DOHH2 (cell line): ENCODE data around the gene CRACR2A.
A peak's percentile ranks its signal among the peaks of the same experiment; 100 is the strongest.

Source experiments
- H3F3A ChIP-seq: fragments of 200-600 bp; sonication (generic), shearing (Covaris generic); 2 replicates; pipeline ENCODE4 v1.6.0; 2016; ENCODE audit warnings: antibody characterized with exemption, mild to moderate bottlenecking; ENCODE audit not compliant: control insufficient read depth, insufficient read depth
- H3K27ac ChIP-seq: fragments of 200-600 bp; sonication (generic); 2 replicates; pipeline ENCODE4 v1.5.1; 2014; ENCODE audit warnings: low read depth, mild to moderate bottlenecking, low read length, moderate library complexity
- H3K27me3 ChIP-seq: fragments of 200-600 bp; sonication (generic); 2 replicates; pipeline ENCODE4 v1.6.1; 2014; ENCODE audit warnings: mild to moderate bottlenecking, low read length, mixed read lengths; ENCODE audit not compliant: control insufficient read depth
- H3K36me3 ChIP-seq: fragments of 200-600 bp; sonication (generic); 2 replicates; pipeline ENCODE4 v1.6.1; 2014; ENCODE audit warnings: mild to moderate bottlenecking, low read length, moderate library complexity, mixed read lengths; ENCODE audit not compliant: control insufficient read depth
- H3K4me1 ChIP-seq: fragments of 200-600 bp; sonication (generic); 2 replicates; pipeline ENCODE4 v1.6.1; 2014; ENCODE audit warnings: mild to moderate bottlenecking, low read length, mixed read lengths; ENCODE audit not compliant: control insufficient read depth
- H3K4me2 ChIP-seq: fragments of 200-600 bp; sonication (generic); 2 replicates; pipeline ENCODE4 v1.6.0; 2014; ENCODE audit warnings: mild to moderate bottlenecking, low read length, moderate library complexity
- H3K4me3 ChIP-seq: fragments of 200-600 bp; sonication (generic); 2 replicates; pipeline ENCODE4 v1.5.1; 2014; ENCODE audit warnings: mild to moderate bottlenecking, low read length, mixed read lengths
- H3K79me2 ChIP-seq: fragments of 200-600 bp; sonication (generic); 2 replicates; pipeline ENCODE4 v1.6.1; 2014; ENCODE audit warnings: mild to moderate bottlenecking, low read length, mixed read lengths; ENCODE audit not compliant: control insufficient read depth
- H3K9me2 ChIP-seq: fragments of 200-600 bp; sonication (generic); replicated peaks from 2 replicates; pipeline ENCODE4 v1.6.1; 2014; ENCODE audit warnings: mild to moderate bottlenecking, low read length, mixed read lengths; ENCODE audit not compliant: control insufficient read depth
- H3K9me3 ChIP-seq: fragments of 200-600 bp; sonication (generic); 2 replicates; pipeline ENCODE4 v1.6.1; 2014; ENCODE audit warnings: antibody characterized with exemption, low read length, mixed read lengths; ENCODE audit not compliant: control insufficient read depth, insufficient read depth
- H4K20me1 ChIP-seq: fragments of 200-600 bp; sonication (generic); 2 replicates; pipeline ENCODE4 v1.6.0; 2014; ENCODE audit warnings: low read depth, mild to moderate bottlenecking, antibody characterized with exemption, low read length, moderate library complexity; ENCODE audit not compliant: control insufficient read depth, insufficient read depth
- CTCF ChIP-seq: fragments of 200-600 bp; sonication (generic); IDR thresholded peaks from one replicate; pipeline ENCODE4 v1.5.1; 2014; ENCODE audit warnings: antibody characterized with exemption, mild to moderate bottlenecking, low read depth, low read length; ENCODE audit not compliant: poor library complexity, severe bottlenecking
- EZH2phosphoT487 ChIP-seq: fragments of 200-600 bp; sonication (generic); IDR thresholded peaks from 2 replicates; pipeline ENCODE4 v1.6.1; 2017; ENCODE audit warnings: borderline replicate concordance, mild to moderate bottlenecking, antibody characterized with exemption, low read length, moderate library complexity, mixed read lengths

CRACR2A gene

GRCh38 chr12:3757261-3757660 lies 4.4 kb upstream of the CRACR2A start:
- Histone ChIP-seq H3F3A (peaks cover 5% of the 10 kb centered on the region), H3K9me3 (0 out of 2 replicates have a peak, but pooled peaks cover 3% of the 10 kb centered on the region), H3K4me3 (no peak overlapping the region), H4K20me1 (no peaks in the 10 kb centered on the region), H3K4me2 (no peak overlapping the region), H3K79me2 (peaks cover 18% of the 10 kb centered on the region), H3K36me3 (peaks cover 4% of the 10 kb centered on the region; the same call in 1 of the 2 replicates), H3K27ac (no peak overlapping the region), H3K27me3 (no peaks in the 10 kb centered on the region), H3K4me1 (peaks cover 19% of the 10 kb centered on the region), H3K9me2 (no peaks in the 10 kb centered on the region)
- TF ChIP-seq EZH2phosphoT487 (no peak), CTCF (no peak)

- Histone ChIP-seq H3K9me2 (no peaks in the 10 kb centered on the region), H3K4me1 (peaks cover 33% of the 10 kb centered on the region), H4K20me1 (no peaks in the 10 kb centered on the region), H3K4me2 (no peak overlapping the region), H3K27me3 (no peaks in the 10 kb centered on the region), H3K79me2 (peaks cover 32% of the 10 kb centered on the region), H3K4me3 (no peak overlapping the region), H3K27ac (no peak overlapping the region), H3K9me3 (0 out of 2 replicates have a peak, but pooled peaks cover 3% of the 10 kb centered on the region), H3K36me3 (peaks cover 13% of the 10 kb centered on the region), H3F3A (peaks cover 5% of the 10 kb centered on the region)
- TF ChIP-seq CTCF (no peak), EZH2phosphoT487 (no peak)
Measured at GRCh38 chr12:3755898-3756297, 3.0 kb upstream of the CRACR2A start.

- Histone ChIP-seq H3K4me1 (peaks cover 39% of the 10 kb centered on the region), H3K9me3 (0 out of 2 replicates have a peak, but pooled peaks cover 3% of the 10 kb centered on the region), H3F3A (peaks cover 5% of the 10 kb centered on the region), H4K20me1 (no peaks in the 10 kb centered on the region), H3K27me3 (no peaks in the 10 kb centered on the region), H3K9me2 (no peaks in the 10 kb centered on the region), H3K4me3 (peak overlapping the region; percentile 100), H3K79me2 (peaks cover 52% of the 10 kb centered on the region), H3K4me2 (peak overlapping the region; percentile 93), H3K27ac (peak overlapping the region; percentile 94), H3K36me3 (peaks cover 13% of the 10 kb centered on the region)
- TF ChIP-seq EZH2phosphoT487, result no peak
- no peak for TF ChIP-seq CTCF
Measured at GRCh38 chr12:3753544-3754284, 805 bp upstream of the CRACR2A start.
